ENCODE measurements around the gene JAK1.

Gene JAK1

GRCh38 chr1:64967381-64967780 is 1.0 kb upstream of the JAK1 start:
- H3K4me3 ChIP-seq (ENCODE audit: low read length), result no peak overlapping the region
- no peak for TF ChIP-seq CTCF (conservative IDR thresholded peaks at IDR 0.05; ENCODE audit: low read depth, low read length)
- no peak for DNase-seq (ENCODE audit: low read depth)

GRCh38 chr1:64965366-64966157 is 787 bp downstream of the JAK1 start:
- no peak for DNase-seq (ENCODE audit: low read depth)
- peak overlapping the region; percentile 91 for H3K4me3 ChIP-seq (ENCODE audit: low read length)
- no peak for TF ChIP-seq CTCF (conservative IDR thresholded peaks at IDR 0.05; ENCODE audit: low read depth, low read length)

- H3K4me3 ChIP-seq (ENCODE audit: low read length), result no peak overlapping the region
- no peak for TF ChIP-seq CTCF (conservative IDR thresholded peaks at IDR 0.05; ENCODE audit: low read depth, low read length)
- no peak for DNase-seq (ENCODE audit: low read depth)
Measured at GRCh38 chr1:64963466-64963865, 2.9 kb downstream of the JAK1 start.

GRCh38 chr1:64962441-64962840 is 3.9 kb downstream of the JAK1 start:
- no peak for DNase-seq (ENCODE audit: low read depth)
- no peak for TF ChIP-seq CTCF (conservative IDR thresholded peaks at IDR 0.05; ENCODE audit: low read depth, low read length)
- no peak overlapping the region for H3K4me3 ChIP-seq (ENCODE audit: low read length)

GRCh38 chr1:64961923-64962322 is 4.4 kb downstream of the JAK1 start:
- no peak for TF ChIP-seq CTCF (conservative IDR thresholded peaks at IDR 0.05; ENCODE audit: low read depth, low read length)
- H3K4me3 ChIP-seq (ENCODE audit: low read length), result no peak overlapping the region
- DNase-seq (ENCODE audit: low read depth), result no peak

- DNase-seq (ENCODE audit: low read depth), result no peak
- TF ChIP-seq CTCF (conservative IDR thresholded peaks at IDR 0.05; ENCODE audit: low read depth, low read length), result no peak
- no peak overlapping the region for H3K4me3 ChIP-seq (ENCODE audit: low read length)
Measured at GRCh38 chr1:64960731-64961130, 5.6 kb downstream of the JAK1 start.

GRCh38 chr1:64959986-64960385 is 6.4 kb downstream of the JAK1 start:
- no peak for DNase-seq (ENCODE audit: low read depth)
- H3K4me3 ChIP-seq (ENCODE audit: low read length), result no peak overlapping the region
- TF ChIP-seq CTCF (conservative IDR thresholded peaks at IDR 0.05; ENCODE audit: low read depth, low read length), result no peak

All from retinal pigment epithelial cell (primary cell).